ACC112 (cell line): Measurements from ENCODE around the gene ADARB1.

Experiments
- H2AFZ ChIP-seq: fragments of 200-600 bp; sonication (generic); one replicate; pipeline ENCODE4 v1.6.0; 2017; ENCODE audit warnings: antibody characterized with exemption, low read length; ENCODE audit not compliant: unreplicated experiment
- H3K27ac ChIP-seq: fragments of 200-600 bp; sonication (generic); 2 replicates; pipeline ENCODE4 v1.5.1; 2014; ENCODE audit warnings: low read depth, mild to moderate bottlenecking, antibody characterized with exemption, low read length, moderate library complexity
- H3K27me3 ChIP-seq: fragments of 200-600 bp; sonication (generic); 2 replicates; pipeline ENCODE4 v1.6.1; 2014; ENCODE audit warnings: mild to moderate bottlenecking, antibody characterized with exemption, low read length, moderate library complexity, mixed read lengths; ENCODE audit not compliant: insufficient read depth
- H3K36me3 ChIP-seq: fragments of 200-600 bp; sonication (generic); 2 replicates; pipeline ENCODE4 v1.6.1; 2016; ENCODE audit warnings: mild to moderate bottlenecking, antibody characterized with exemption, low read length, moderate library complexity, mixed read lengths; ENCODE audit not compliant: insufficient read depth
- H3K4me1 ChIP-seq: fragments of 200-600 bp; sonication (generic); one replicate; pipeline ENCODE4 v1.6.1; 2016; ENCODE audit warnings: low read length, mixed read lengths; ENCODE audit not compliant: insufficient read depth, unreplicated experiment, control insufficient read depth
- H3K4me3 ChIP-seq: fragments of 200-600 bp; sonication (generic); 2 replicates; pipeline ENCODE4 v1.5.1; 2014; ENCODE audit warnings: mild to moderate bottlenecking, low read depth, low read length
- H3K79me2 ChIP-seq: fragments of 200-600 bp; sonication (generic); one replicate; pipeline ENCODE4 v1.6.0; 2016; ENCODE audit warnings: low read length; ENCODE audit not compliant: control insufficient read depth, unreplicated experiment, insufficient read depth

The ADARB1 gene

GRCh38 chr21:45261093-45261492 lies 186.7 kb downstream of the ADARB1 start:
- Histone ChIP-seq H3K79me2 (no peaks in the 10 kb centered on the region), H2AFZ (no peak overlapping the region), H3K4me1 (no peaks in the 10 kb centered on the region), H3K4me3 (no peak overlapping the region), H3K36me3 (peaks cover 12% of the 10 kb centered on the region; the same call in 1 of the 2 replicates), H3K27ac (no peak overlapping the region), H3K27me3 (peaks cover 28% of the 10 kb centered on the region; the same call in 1 of the 2 replicates)

- peaks cover 17% of the 10 kb centered on the region; the same call in 1 of the 2 replicates for H3K36me3 ChIP-seq
- no peaks in the 10 kb centered on the region for H3K4me1 ChIP-seq
- H3K27me3 ChIP-seq: peaks cover 22% of the 10 kb centered on the region; the same call in 1 of the 2 replicates
- H3K27ac ChIP-seq: no peak overlapping the region
- H3K4me3 ChIP-seq: no peak overlapping the region
- H2AFZ ChIP-seq: no peak overlapping the region
- no peaks in the 10 kb centered on the region for H3K79me2 ChIP-seq
Observed at GRCh38 chr21:45262041-45262581, 187.7 kb downstream of the ADARB1 start.

GRCh38 chr21:45262616-45263015 lies 188.2 kb downstream of the ADARB1 start:
- Histone ChIP-seq H3K36me3 (peaks cover 20% of the 10 kb centered on the region; the same call in 1 of the 2 replicates), H3K4me3 (no peak overlapping the region), H3K79me2 (no peaks in the 10 kb centered on the region), H2AFZ (no peak overlapping the region), H3K27ac (no peak overlapping the region), H3K4me1 (no peaks in the 10 kb centered on the region), H3K27me3 (peaks cover 17% of the 10 kb centered on the region; the same call in 1 of the 2 replicates)

GRCh38 chr21:45263534-45263933 lies 189.2 kb downstream of the ADARB1 start:
- Histone ChIP-seq H3K79me2 (no peaks in the 10 kb centered on the region), H3K27me3 (peaks cover 8% of the 10 kb centered on the region; the same call in 1 of the 2 replicates), H3K36me3 (peaks cover 20% of the 10 kb centered on the region; the same call in 1 of the 2 replicates), H2AFZ (no peak overlapping the region), H3K4me1 (no peaks in the 10 kb centered on the region), H3K4me3 (no peak overlapping the region), H3K27ac (no peak overlapping the region)

GRCh38 chr21:45264146-45264911 lies 189.9 kb downstream of the ADARB1 start:
- no peak overlapping the region for H3K4me3 ChIP-seq
- no peaks in the 10 kb centered on the region for H3K79me2 ChIP-seq
- H3K27me3 ChIP-seq: no peaks in the 10 kb centered on the region
- H2AFZ ChIP-seq: no peak overlapping the region
- H3K27ac ChIP-seq: no peak overlapping the region
- no peaks in the 10 kb centered on the region for H3K4me1 ChIP-seq
- peaks cover 20% of the 10 kb centered on the region; the same call in 1 of the 2 replicates for H3K36me3 ChIP-seq

- Histone ChIP-seq H3K27ac (no peak overlapping the region), H2AFZ (no peak overlapping the region), H3K4me3 (no peak overlapping the region), H3K4me1 (no peaks in the 10 kb centered on the region), H3K27me3 (no peaks in the 10 kb centered on the region), H3K36me3 (peaks cover 23% of the 10 kb centered on the region), H3K79me2 (no peaks in the 10 kb centered on the region)
Observed at GRCh38 chr21:45264912-45265515, 190.6 kb downstream of the ADARB1 start.

GRCh38 chr21:45265721-45266517 lies 191.5 kb downstream of the ADARB1 start:
- no peaks in the 10 kb centered on the region for H3K4me1 ChIP-seq
- H3K4me3 ChIP-seq: no peak overlapping the region
- no peaks in the 10 kb centered on the region for H3K79me2 ChIP-seq
- H3K27ac ChIP-seq: no peak overlapping the region
- peaks cover 32% of the 10 kb centered on the region for H3K36me3 ChIP-seq
- H2AFZ ChIP-seq: no peak overlapping the region
- H3K27me3 ChIP-seq: no peaks in the 10 kb centered on the region

- no peak overlapping the region for H3K27ac ChIP-seq
- H3K4me1 ChIP-seq: no peaks in the 10 kb centered on the region
- H2AFZ ChIP-seq: no peak overlapping the region
- H3K36me3 ChIP-seq: peaks cover 40% of the 10 kb centered on the region
- H3K27me3 ChIP-seq: no peaks in the 10 kb centered on the region
- peaks cover 4% of the 10 kb centered on the region for H3K79me2 ChIP-seq
- H3K4me3 ChIP-seq: no peak overlapping the region
Observed at GRCh38 chr21:45266518-45267389, 192.4 kb downstream of the ADARB1 start.

GRCh38 chr21:45267390-45267760 lies 193.0 kb downstream of the ADARB1 start:
- Histone ChIP-seq H3K27ac (no peak overlapping the region), H3K4me1 (no peaks in the 10 kb centered on the region), H3K79me2 (peaks cover 10% of the 10 kb centered on the region), H2AFZ (no peak overlapping the region), H3K4me3 (no peak overlapping the region), H3K27me3 (no peaks in the 10 kb centered on the region), H3K36me3 (peaks cover 47% of the 10 kb centered on the region)

GRCh38 chr21:45269861-45270260 lies 195.5 kb downstream of the ADARB1 start:
- Histone ChIP-seq H3K4me1 (no peaks in the 10 kb centered on the region), H3K36me3 (peaks cover 63% of the 10 kb centered on the region), H3K79me2 (peaks cover 27% of the 10 kb centered on the region), H2AFZ (no peak overlapping the region), H3K27ac (no peak overlapping the region), H3K4me3 (no peak overlapping the region), H3K27me3 (no peaks in the 10 kb centered on the region)
